Gastrocnemius medialis (tissue), 4 donors: ENCODE data around the gene YAP1. TPM values are rescaled to one million over a fixed set of nuclear protein-coding genes. Genes with fewer than 3 reads are reported as not detected.

Experiments used
- ATAC-seq, 2 donors: fragments of 150-250 bp; one replicate each; pipeline ENCODE4 v1.9.1; 2016
- DNase-seq, 2 donors: peaks; one replicate each; pipeline ENCODE4 v3.0.0-alpha.2; 2019
- H3K27ac ChIP-seq, 4 donors: fragments of 200-600 bp; sonication (generic); 1 replicate in 1 of 4; 2 replicates in 3 of 4; pipeline ENCODE4 v1.5.1; 2016 to 2018; ENCODE audit warnings: mild to moderate bottlenecking in 2 of 4, moderate library complexity in 1 of 4
- H3K27me3 ChIP-seq, 3 donors: fragments of 200-600 bp; sonication (generic) in 2 of 3; 1 replicate in 1 of 3; 2 replicates in 2 of 3; pipeline versions ENCODE4 v1.5.1 to v1.6.0; 2016 to 2019; ENCODE audit warnings: mild to moderate bottlenecking in 1 of 3, moderate library complexity in 1 of 3
- H3K36me3 ChIP-seq, 2 donors: fragments of 200-600 bp; sonication (generic) in 1 of 2; one replicate each; pipeline ENCODE4 v1.5.1; 2017 to 2018
- H3K4me1 ChIP-seq, 2 donors: fragments of 200-600 bp; sonication (generic) in 1 of 2; one replicate each; pipeline ENCODE4 v1.5.1; 2016 to 2017; ENCODE audit warnings: mild to moderate bottlenecking in 2 of 2
- H3K4me3 ChIP-seq, 4 donors: fragments of 200-600 bp; sonication (generic) in 3 of 4; 1 replicate in 1 of 4; 2 replicates in 3 of 4; pipeline ENCODE4 v1.5.1; 2016 to 2019; ENCODE audit warnings: mild to moderate bottlenecking in 2 of 4
- H3K9me3 ChIP-seq, 3 donors: fragments of 200-600 bp; sonication (generic) in 2 of 3; 1 replicate in 1 of 3; 2 replicates in 2 of 3; pipeline ENCODE4 v1.5.1; 2016 to 2019
- CTCF ChIP-seq, 5 experiments: fragments of 450-650 bp in 3 of 5; fragments of 200-600 bp in 2 of 5; sonication (generic) in 2 of 5; IDR thresholded peaks in 4 of 5; conservative IDR thresholded peaks in 1 of 5; 1 replicate in 4 of 5; 2 replicates in 1 of 5; pipeline ENCODE4 v1.5.1; 2016 to 2019; ENCODE audit warnings: antibody characterized with exemption in 5 of 5, mild to moderate bottlenecking in 3 of 5, moderate library complexity in 3 of 5
- POLR2A ChIP-seq, 2 donors: fragments of 450-650 bp; IDR thresholded peaks; one replicate each; pipeline ENCODE4 v1.6.1; 2017; ENCODE audit warnings: antibody characterized with exemption in 2 of 2, mild to moderate bottlenecking in 2 of 2, moderate library complexity in 2 of 2
- in situ Hi-C, 4 donors: fragments of 200-750 bp; cut with MboI; loops; one replicate each; pipeline versions ENCODE4 v1.15.0 to v1.8.0; 2017; ENCODE audit warnings: low sequenced_read_pairs in 4 of 4
- intact Hi-C: fragments of 100-400 bp; cut with DNase I; formaldehyde crosslinking; loops from one replicate; pipeline ENCODE4 v1.15.1; 2023; ENCODE audit warnings: low total_unique reads
- total RNA-seq, 4 donors: library from RNA; depleted of rRNA; stranded (reverse); fragments of >200 nt; gene quantifications; one replicate each; pipeline versions ENCODE4 v1.1.0 to v1.2.3, GENCODE V29; 2016

Gene YAP1
- total RNA-seq, 4 donors from 2014 or later = 41.9 to 89.4 (median 72.6) TPM

GRCh38 chr11:102166175-102167064 lies 56.2 kb downstream of the YAP1 start:
- ATAC-seq (no peak), DNase-seq (no peak)
- no peaks in the 10 kb centered on the region for H3K36me3 ChIP-seq
- no peak for TF ChIP-seq POLR2A (IDR thresholded peaks at IDR 0.05)
- TF ChIP-seq CTCF (IDR thresholded peaks at IDR 0.05 in 4 of 5, conservative IDR thresholded peaks at IDR 0.05 in 1 of 5) = no peak
- in situ Hi-C loops (no loop called here), intact Hi-C loops (loop anchor here (5.0 kb wide), 1 partner anchor 39 kb away; no protein-coding TSS in a partner anchor)
- no peaks in the 10 kb centered on the region for H3K27me3 ChIP-seq
- no peak overlapping the region for H3K4me3 ChIP-seq
- H3K4me1 ChIP-seq = peaks cover 7 to 14% of the 10 kb centered on the region in 2 donors
- no peaks in the 10 kb centered on the region for H3K9me3 ChIP-seq
- no peak overlapping the region for H3K27ac ChIP-seq

GRCh38 chr11:102168481-102168880 lies 58.2 kb downstream of the YAP1 start:
- H3K27me3 ChIP-seq = no peaks in the 10 kb centered on the region
- TF ChIP-seq POLR2A (IDR thresholded peaks at IDR 0.05) = no peak
- TF ChIP-seq CTCF (IDR thresholded peaks at IDR 0.05 in 4 of 5, conservative IDR thresholded peaks at IDR 0.05 in 1 of 5) = no peak
- intact Hi-C loops (loop anchor here (5.0 kb wide), 1 partner anchor 41 kb away; no protein-coding TSS in a partner anchor), in situ Hi-C loops (no loop called here)
- no peak overlapping the region for H3K27ac ChIP-seq
- no peak for DNase-seq
- no peaks in the 10 kb centered on the region for H3K36me3 ChIP-seq
- H3K4me3 ChIP-seq = no peak overlapping the region
- H3K9me3 ChIP-seq = no peaks in the 10 kb centered on the region
- peaks cover 5 to 14% of the 10 kb centered on the region in 2 donors for H3K4me1 ChIP-seq
- ATAC-seq = no peak

GRCh38 chr11:102171101-102171500 lies 60.9 kb downstream of the YAP1 start:
- H3K9me3 ChIP-seq = no peaks in the 10 kb centered on the region
- no peaks in the 10 kb centered on the region for H3K27me3 ChIP-seq
- TF ChIP-seq POLR2A (IDR thresholded peaks at IDR 0.05) (no peak), CTCF (IDR thresholded peaks at IDR 0.05 in 4 of 5, conservative IDR thresholded peaks at IDR 0.05 in 1 of 5) (no peak)
- H3K27ac ChIP-seq = peak overlapping the region in 2 of 4 donors; percentile 13 to 30
- H3K4me1 ChIP-seq = peaks cover 5 to 14% of the 10 kb centered on the region in 2 donors
- H3K4me3 ChIP-seq = no peak overlapping the region
- in situ Hi-C loops (no loop called here), intact Hi-C loops (no loop called here)
- no peak for DNase-seq
- peak; percentile 30 to 44 for ATAC-seq
- peaks cover 0 to 16% of the 10 kb centered on the region in 2 donors for H3K36me3 ChIP-seq

- no peaks in the 10 kb centered on the region for H3K27me3 ChIP-seq
- no peak for TF ChIP-seq POLR2A (IDR thresholded peaks at IDR 0.05)
- TF ChIP-seq CTCF (IDR thresholded peaks at IDR 0.05 in 4 of 5, conservative IDR thresholded peaks at IDR 0.05 in 1 of 5) = no peak
- peaks cover 5 to 7% of the 10 kb centered on the region in 2 donors for H3K4me1 ChIP-seq
- H3K4me3 ChIP-seq = no peak overlapping the region
- DNase-seq (no peak), ATAC-seq (peak in 1 of 2 donors; percentile 22)
- no peaks in the 10 kb centered on the region for H3K9me3 ChIP-seq
- peaks cover 0 to 16% of the 10 kb centered on the region in 2 donors for H3K36me3 ChIP-seq
- intact Hi-C loops = no loop called here
- in situ Hi-C loops = no loop called here
- peak overlapping the region in 1 of 4 donors; percentile 41 for H3K27ac ChIP-seq
These were observed 62.0 kb downstream of the YAP1 start for GRCh38 chr11:102172127-102172848.
